NCI-H1436 (cell line): Measurements from ENCODE around the gene ZCCHC24.
"Not testable (repeated sequence)": the region's sequence is repeated elsewhere in the genome, so short reads cannot be mapped to it uniquely, and the experiment has no call there.

Experiments used
- DNase-seq: peaks from one replicate; lab custom pipeline; 2025; lab: John Stamatoyannopoulos, UW

Gene ZCCHC24

GRCh38 chr10:79472449-79472848, 27.0 kb upstream of the ZCCHC24 start:
- no peak for DNase-seq

GRCh38 chr10:79471776-79472175, 26.4 kb upstream of the ZCCHC24 start:
- no peak for DNase-seq

- DNase-seq = no peak
Observed at GRCh38 chr10:79470096-79470495, 24.7 kb upstream of the ZCCHC24 start.

- DNase-seq = no peak
Observed at GRCh38 chr10:79468841-79469585, 23.6 kb upstream of the ZCCHC24 start.

GRCh38 chr10:79468015-79468560, 22.7 kb upstream of the ZCCHC24 start:
- DNase-seq = no peak

GRCh38 chr10:79465341-79465740, 19.9 kb upstream of the ZCCHC24 start:
- no peak for DNase-seq

GRCh38 chr10:79463578-79464496, 18.4 kb upstream of the ZCCHC24 start:
- DNase-seq = no peak

- no peak for DNase-seq
Observed at GRCh38 chr10:79460687-79461086, 15.3 kb upstream of the ZCCHC24 start.

- DNase-seq = no peak
Observed at GRCh38 chr10:79459243-79459642, 13.8 kb upstream of the ZCCHC24 start.

GRCh38 chr10:79458483-79458882, 13.1 kb upstream of the ZCCHC24 start:
- DNase-seq = no peak

GRCh38 chr10:79457256-79457785, 11.9 kb upstream of the ZCCHC24 start:
- DNase-seq = no peak

GRCh38 chr10:79454259-79454658, 8.8 kb upstream of the ZCCHC24 start:
- DNase-seq = no peak

- no peak for DNase-seq
Observed at GRCh38 chr10:79453392-79453791, 8.0 kb upstream of the ZCCHC24 start.

GRCh38 chr10:79452174-79452611, 6.8 kb upstream of the ZCCHC24 start:
- no peak for DNase-seq

- no peak for DNase-seq
Observed at GRCh38 chr10:79451046-79451699, 5.7 kb upstream of the ZCCHC24 start.

- no peak for DNase-seq
Observed at GRCh38 chr10:79449181-79450146, 4.0 kb upstream of the ZCCHC24 start.

GRCh38 chr10:79448732-79449049, 3.3 kb upstream of the ZCCHC24 start:
- no peak for DNase-seq

GRCh38 chr10:79447911-79448731, 2.7 kb upstream of the ZCCHC24 start:
- DNase-seq = no peak

- not testable (repeated sequence) for DNase-seq
Observed at GRCh38 chr10:79447249-79447648, 1.8 kb upstream of the ZCCHC24 start.

GRCh38 chr10:79446758-79447084, 1.3 kb upstream of the ZCCHC24 start:
- DNase-seq = no peak
